OCI-M2 (cell line): Measurements from ENCODE around the gene KLHL36.
"Not testable (repeated sequence)": the region's sequence is repeated elsewhere in the genome, so short reads cannot be mapped to it uniquely, and the experiment has no call there.

Source experiments
- DNase-seq: peaks from one replicate; lab custom pipeline; 2025; ENCODE audit not compliant: unreplicated experiment; lab: John Stamatoyannopoulos, UW

Gene KLHL36

GRCh38 chr16:84667600-84668309 is 19.4 kb downstream of the KLHL36 start:
- no peak for DNase-seq

GRCh38 chr16:84670063-84670462 is 21.8 kb downstream of the KLHL36 start:
- no peak for DNase-seq

DNA sequence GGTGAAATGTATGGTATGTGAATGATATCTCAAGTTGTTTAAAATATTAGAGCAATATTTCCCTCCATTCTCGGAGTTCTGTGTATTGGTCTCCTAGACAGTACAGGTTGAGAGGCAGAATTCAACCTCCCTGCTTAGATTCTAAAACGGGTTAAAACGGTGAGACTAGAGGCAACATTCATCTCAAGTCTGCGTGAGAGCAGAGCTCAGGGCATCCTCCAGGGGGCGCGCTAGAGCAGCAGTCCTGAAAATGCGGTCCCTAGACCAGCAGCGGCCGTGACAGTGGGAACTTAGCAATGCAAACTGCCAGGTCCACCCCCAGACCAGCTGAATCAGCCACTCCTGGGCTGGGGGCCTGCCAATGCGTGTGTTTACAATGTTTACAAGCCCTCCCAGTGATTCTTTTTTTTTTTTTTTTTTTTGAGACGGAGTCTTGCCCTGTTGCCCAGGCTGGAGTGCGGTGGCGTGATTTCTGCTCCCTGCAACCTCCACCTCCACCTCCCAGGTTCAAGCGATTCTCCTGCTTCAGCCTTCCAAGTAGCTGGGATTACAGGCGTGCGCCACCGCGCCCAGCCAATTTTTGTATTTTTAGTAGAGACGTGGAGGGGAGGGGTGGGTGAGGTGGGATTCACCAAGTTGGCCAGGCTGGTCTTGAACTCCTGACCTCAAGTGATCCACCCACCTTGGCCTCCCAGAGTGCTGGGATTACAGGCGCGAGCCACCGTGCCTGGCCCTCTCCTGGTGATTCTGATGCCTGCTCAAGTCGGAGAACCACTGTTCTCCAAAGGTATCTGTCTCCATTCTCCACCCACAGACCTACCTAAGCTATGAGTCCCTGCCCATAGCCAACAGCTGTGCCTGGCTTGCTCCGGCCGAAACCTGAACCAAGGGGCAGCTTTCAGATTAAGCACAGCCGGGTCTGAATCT is 24.2 kb downstream of the KLHL36 start:
- peak; percentile 29 for DNase-seq

- no peak for DNase-seq
Observed at GRCh38 chr16:84673203-84673535, 24.9 kb downstream of the KLHL36 start.

- DNase-seq = no peak
Observed at GRCh38 chr16:84673561-84673960, 25.2 kb downstream of the KLHL36 start.

DNA sequence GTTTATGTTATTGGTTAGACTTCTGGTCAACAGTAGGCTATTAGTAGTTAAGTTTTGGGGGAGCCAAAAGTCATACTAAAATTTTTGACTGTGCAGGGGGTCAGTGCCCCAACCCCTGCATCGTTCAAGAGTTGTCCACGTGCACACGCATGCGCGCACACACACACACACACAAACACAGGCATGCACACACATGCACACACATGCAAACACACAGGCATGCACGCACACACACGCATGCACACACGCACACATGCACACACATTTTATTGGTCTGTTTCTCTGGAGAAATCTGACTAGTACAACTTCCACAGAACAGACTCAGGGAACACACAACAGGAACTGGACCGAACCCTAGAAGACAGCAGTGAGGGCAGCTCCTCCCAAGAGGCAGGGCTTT is 27.1 kb downstream of the KLHL36 start:
- DNase-seq = no peak

- no peak for DNase-seq
Observed at GRCh38 chr16:84675884-84676283, 27.6 kb downstream of the KLHL36 start.

DNA sequence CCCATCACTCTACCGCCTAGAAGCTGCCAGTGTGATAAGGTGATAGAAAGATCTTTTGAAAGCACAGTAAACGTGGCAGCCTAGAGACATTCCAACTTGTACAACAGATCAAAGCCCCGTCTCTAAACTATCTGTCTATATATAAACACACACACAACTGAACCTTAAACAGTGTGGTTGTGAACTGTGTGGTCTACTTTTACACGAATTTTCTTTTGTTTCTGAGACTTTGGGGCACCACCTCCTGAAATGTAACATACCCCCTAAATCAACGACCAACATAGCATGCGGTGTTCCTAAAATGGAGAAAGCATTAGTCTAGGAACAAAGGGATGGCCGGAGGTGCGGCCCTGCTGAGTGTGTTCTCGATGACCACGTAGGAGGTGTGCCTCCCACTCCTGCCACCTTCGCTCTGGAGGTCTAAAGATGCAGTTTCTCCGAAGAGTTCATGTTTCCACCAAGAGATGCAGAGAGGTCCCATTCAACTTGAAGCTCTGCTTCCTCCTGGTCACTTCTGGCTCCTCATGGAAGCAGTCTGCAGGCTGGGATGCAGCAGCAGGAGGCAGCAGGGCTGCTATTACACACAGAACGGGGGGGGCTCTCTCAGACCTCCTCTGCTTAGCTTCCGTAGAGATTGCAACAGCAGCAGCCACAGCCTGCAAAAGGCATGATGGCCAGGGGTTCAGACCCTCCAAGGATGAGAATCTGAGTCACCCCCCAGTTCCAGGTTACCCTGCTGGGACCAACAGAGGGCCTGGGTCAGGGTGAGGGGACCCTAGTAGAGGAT is 28.9 kb downstream of the KLHL36 start:
- no peak for DNase-seq

DNA sequence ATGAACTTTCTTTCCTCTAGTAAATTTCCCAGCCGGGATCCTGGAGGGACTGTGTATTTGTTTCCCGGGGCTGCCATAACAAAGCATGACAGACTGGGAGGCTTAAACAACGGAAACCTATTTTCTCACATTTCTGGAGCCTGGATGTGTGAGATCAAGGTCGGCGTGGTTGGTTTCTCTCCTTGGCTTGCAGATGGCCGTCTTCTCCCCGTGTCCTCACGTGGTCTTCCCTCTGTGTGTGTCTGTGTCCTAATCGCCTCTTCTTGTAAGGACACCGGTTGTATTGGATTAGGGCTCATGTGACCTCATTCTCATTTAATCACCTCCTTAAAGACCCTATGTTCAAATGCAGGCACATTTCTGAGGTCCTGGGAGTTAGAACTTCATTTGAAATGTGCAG is 29.5 kb downstream of the KLHL36 start:
- DNase-seq = no peak

DNA sequence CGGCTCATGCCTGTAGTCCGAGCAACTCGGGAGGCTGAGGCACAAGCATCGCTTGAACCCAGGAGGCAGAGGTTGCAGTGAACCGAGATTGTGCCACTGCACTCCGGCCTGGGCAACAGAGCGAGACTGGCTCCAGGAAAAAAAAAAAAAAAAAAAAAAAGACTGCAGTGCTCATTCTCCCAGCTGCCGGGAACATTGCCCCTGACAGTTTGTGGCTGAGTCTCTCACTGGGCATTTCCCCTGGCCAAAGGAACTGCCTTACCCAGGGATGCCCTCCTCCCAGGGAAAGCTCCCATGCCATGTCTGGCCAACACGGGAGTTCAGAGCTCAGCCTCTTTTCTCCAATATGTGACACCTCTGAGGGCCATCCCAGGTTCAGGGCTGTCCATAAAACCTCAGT is 30.2 kb downstream of the KLHL36 start:
- no peak for DNase-seq

- no peak for DNase-seq
Observed at GRCh38 chr16:84680165-84680842, 32.0 kb downstream of the KLHL36 start.

GRCh38 chr16:84680843-84681629 is 32.7 kb downstream of the KLHL36 start:
- no peak for DNase-seq

GRCh38 chr16:84683691-84684591 is 35.6 kb downstream of the KLHL36 start:
- no peak for DNase-seq

- DNase-seq = no peak
Observed at GRCh38 chr16:84684592-84684965, 36.3 kb downstream of the KLHL36 start.

DNA sequence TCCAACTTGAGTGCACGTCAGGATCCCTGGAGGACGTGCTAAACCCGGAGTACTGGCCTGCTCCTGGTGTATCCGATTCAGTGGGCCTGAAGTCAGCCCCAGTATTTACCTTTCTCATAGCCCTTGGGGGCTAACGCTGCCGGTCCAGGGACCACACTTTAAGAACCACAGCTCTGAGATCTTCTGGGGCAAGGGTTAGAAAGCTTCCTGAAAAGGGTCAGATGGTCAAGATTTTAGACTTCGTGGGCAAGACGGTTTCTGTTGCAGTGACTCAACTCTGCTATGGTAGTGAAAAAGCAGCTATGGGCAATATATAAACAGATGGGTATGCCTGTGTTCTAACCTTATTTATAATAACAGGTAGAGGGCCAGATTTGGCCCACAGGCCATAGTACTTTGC is 36.9 kb downstream of the KLHL36 start:
- no peak for DNase-seq

DNA sequence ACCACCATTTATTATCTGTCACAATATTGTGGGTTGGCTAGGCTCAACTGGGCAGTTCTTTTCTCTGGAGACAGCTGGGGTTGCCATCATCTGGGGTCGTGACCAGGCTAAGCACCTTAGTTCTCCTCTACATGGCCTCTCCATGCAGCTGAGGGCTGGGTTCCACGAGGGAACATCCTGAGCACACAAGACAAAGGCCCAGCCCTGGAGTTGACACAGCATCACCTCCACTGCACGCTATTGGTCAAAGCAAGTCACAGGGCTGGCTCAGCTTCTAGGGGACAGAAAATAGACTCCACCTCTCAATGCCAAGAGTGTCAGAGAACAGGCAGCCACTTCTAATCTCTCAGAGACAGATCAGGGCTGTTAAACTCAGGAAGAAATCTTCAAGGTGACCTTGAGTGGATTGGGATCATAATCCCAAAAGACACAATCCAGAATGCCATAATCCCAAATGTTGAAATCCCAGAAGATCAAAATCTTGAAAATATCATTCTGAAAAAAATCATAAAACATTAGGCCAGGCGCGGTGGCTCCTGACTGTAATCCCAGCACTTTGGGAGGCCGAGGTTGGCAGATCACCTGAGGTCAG is 38.5 kb downstream of the KLHL36 start:
- DNase-seq = no peak

DNA sequence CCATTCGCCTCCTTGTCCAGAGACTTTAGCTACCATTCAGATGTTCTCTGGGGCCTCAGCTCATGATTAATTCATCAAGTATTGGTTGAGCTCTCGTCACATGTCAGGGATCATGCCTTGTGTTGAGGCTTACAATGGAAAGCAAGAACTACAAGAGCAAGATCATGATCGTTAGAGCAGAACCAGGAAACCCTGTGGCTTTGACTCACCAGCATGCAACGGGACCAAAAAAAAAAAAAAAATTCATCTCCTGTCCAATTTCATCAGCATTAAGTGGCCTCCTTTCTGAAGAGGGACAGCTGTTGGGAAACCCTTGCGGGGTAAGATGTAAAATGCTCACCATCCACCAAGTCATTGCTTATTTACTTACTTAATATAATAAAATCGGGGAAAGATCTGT is 39.4 kb downstream of the KLHL36 start:
- DNase-seq = no peak

DNA sequence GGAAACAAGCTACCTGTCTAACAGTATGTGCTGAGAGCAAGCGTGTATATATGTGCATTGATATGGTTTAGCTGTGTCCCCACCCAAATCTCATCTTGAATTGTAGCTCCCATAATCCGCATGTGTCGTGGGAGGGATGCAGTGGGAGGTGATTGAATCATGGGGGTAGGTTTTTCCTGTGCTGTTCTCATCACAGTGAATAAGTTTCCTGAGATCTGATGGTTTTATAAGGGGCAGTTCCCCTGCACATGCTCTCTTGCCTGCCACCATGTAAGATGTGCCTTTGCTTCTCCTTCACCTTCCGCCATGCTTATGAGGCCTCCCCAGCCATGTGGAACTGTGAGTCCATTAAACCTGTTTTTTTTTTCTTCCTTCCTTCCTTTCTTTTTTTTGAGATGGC is 39.9 kb downstream of the KLHL36 start:
- DNase-seq = not testable (repeated sequence)

DNA sequence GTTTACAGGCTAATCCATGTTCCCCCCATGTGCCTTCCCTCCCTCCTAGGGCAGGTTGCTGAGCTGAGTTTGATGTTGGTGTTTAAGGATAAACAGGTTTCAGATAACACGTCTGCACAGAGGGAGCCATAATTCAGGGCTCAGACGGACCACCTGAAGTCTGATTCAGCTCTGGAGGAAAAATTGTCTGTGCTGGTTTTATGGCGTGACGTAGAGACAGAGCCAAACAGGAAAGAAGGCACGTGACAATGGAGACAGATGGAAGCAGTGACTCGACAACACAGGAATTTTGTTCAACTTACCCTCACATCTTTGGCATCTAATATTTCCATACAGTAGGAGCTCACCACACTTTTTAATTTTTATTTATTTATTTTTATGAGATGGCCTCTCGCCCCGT is 40.8 kb downstream of the KLHL36 start:
- DNase-seq = no peak
